Pancreas (tissue), 10 donors: Measurements from ENCODE around the gene PRR7. TPM values are rescaled to one million over a fixed set of nuclear protein-coding genes. Genes with fewer than 3 reads are reported as not detected.
A peak's percentile ranks its signal among the peaks of the same experiment; 100 is the strongest.

Experiments used
- ATAC-seq, 4 donors: fragments of 200-7000 bp; cut with Tn5 transposase; one replicate each; pipeline versions ENCODE4 v1.8.0 to v1.9.1; 2020; ENCODE audit warnings: mild to moderate bottlenecking in 4 of 4, moderate library complexity in 4 of 4
- DNase-seq, 6 donors: peaks; one replicate each; pipeline ENCODE4 v3.0.0-alpha.2; 2020
- FAIRE-seq: peaks from 2 replicates; lab custom pipeline; 2012; peaks lifted over from hg19 to GRCh38; lab: Jason Lieb, UNC
- H3K27ac ChIP-seq, 4 donors: fragments of 200-600 bp; sonication (generic); 1 replicate in 3 of 4; 2 replicates in 1 of 4; pipeline versions ENCODE4 v1.5.0 to v1.8.0; 2020
- H3K27me3 ChIP-seq, 4 donors: fragments of 200-600 bp; one replicate each; pipeline ENCODE4 v1.8.0; 2021
- H3K36me3 ChIP-seq, 3 donors: fragments of 200-600 bp; sonication (generic) in 1 of 3; one replicate each; pipeline versions ENCODE4 v1.5.0 to v1.8.0; 2020 to 2021
- H3K4me1 ChIP-seq, 3 donors: fragments of 200-600 bp; one replicate each; pipeline ENCODE4 v1.8.0; 2021
- H3K4me3 ChIP-seq, 4 donors: fragments of 200-600 bp; sonication (generic) in 2 of 4; one replicate each; pipeline versions ENCODE4 v1.5.0 to v1.8.0; 2020 to 2021
- H3K9me3 ChIP-seq, 4 donors: fragments of 200-600 bp; one replicate each; pipeline ENCODE4 v1.8.0; 2021
- WGBS, 2 donors: extraction: QIAGEN DNeasy Blood & Tissue Kit; methylation state at CpG; one replicate each; pipeline ENCODE4 v1.1.7; 2013; 5-methylcytosine and 5-hydroxymethylcytosine counted together
- intact Hi-C, 3 donors: fragments of 100-400 bp; cut with DNase I; formaldehyde crosslinking; loops; one replicate each; pipeline versions ENCODE4 v1.11.1 to v1.14.2; 2022
- polyA plus RNA-seq, 2 donors: library from polyadenylated mRNA; stranded (reverse); fragments of 200-250 nt; gene quantifications; one replicate each; pipeline ENCODE4 v1.2.3, GENCODE V29; 2013
- total RNA-seq, 6 donors: library from RNA; stranded (reverse); fragmentation: NEBNext Ultra II Directional in 4 of 6; extraction: Animal tissue kit (Norgen Biotek cat#: 25700) in 4 of 6; gene quantifications; one replicate each; pipeline versions ENCODE4 v1.2.1 to v1.2.4, GENCODE V29; 2021 to 2023
- TF ChIP-seq, protein P1 (sequence below), 4 donors: fragments of 200-600 bp; sonication (generic) in 3 of 4; IDR thresholded peaks; one replicate each; pipeline versions ENCODE4 v1.5.0 to v1.8.0; 2021; ENCODE audit warnings: antibody characterized with exemption in 4 of 4
- donor health status: healthy with polysubstance abuse.
- donor health status: DM: no; HTN: no; CAD: no; lungs with moderate emphysema.
- donor health status: DM: no; HTN: no; CAD: no.
- donor health status: control.
- donor health status: control.
- donor health status: Bipolar disorder and iron deficiency.
- donor health status: DM: yes; HTN: yes; CAD: no.
- donor health status: DM: no; HTN: no; CAD: no.
- donor health status: DM: no; HTN: no; CAD: no.
- donor health status: DM: yes; HTN: yes; CAD: no.

The PRR7 gene
- total and polyA plus RNA-seq, 8 donors, result 1.7 to 3.5 (median 2.7) TPM

DNA sequence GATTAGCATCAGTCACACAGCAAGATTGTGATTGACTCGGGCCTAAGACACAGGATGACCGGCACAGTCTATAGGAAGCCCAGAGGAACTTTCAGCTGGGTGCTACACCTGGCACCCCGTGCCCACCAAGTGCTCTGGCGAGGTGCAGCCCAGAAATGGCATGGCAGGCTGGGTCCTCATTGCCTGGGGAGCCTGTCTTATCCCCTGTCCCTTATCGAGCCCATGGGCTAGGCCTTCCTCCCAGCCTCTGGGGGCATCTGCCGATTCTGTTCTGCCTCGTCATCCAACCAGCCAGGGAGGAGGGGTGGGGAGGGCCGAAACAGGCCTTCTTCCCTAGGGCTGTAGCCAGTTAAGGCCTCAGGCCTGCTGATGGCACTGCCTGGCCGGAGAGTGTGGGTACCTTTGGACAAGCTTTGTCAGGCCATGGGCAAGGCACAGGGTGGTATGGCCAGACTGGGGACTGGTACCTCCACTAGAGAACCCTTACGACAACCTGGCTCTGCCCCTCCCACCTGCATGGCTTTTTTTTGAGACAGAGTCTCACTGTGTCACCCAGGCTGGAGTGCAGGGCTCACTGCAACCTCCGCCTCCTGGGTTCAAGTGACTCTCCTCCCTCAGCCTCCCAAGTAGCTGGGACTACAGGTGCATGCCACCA, 18.6 kb upstream of the PRR7 start:
- ATAC-seq, result no peak
- no peak overlapping the region for H3K27ac ChIP-seq

DNA sequence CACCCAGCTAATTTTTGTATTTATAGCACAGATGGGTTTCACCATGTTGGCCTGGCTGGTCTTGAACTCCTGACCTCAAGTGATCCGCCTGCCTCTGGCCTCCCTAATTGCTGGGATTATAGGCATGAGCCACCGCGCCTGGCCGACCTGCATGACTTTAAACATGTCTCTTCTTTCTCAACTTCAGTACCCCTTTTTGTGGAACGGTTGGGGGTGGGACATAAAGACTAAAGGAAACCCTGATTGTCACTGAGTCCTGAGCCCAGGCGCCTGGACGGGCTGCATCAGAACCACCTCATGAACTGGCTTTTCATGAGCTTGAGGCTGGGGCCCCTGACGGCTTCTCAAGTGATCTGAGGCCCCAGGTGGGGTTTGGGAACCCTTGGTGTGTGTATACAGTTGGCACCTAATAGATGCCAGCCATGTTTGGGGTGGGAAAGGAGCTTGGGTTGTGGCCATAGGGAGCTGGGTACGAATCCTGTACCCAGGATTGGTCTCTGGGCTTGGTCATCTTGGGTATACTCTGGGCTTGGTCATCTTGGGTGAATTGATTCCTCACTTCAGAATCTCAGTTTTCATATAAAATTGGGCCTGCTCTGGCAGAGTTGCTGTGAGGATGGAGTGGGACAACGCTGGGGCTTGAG, 17.9 kb upstream of the PRR7 start:
- Histone ChIP-seq H3K4me1 (peaks cover 0 to 13% (median 4%) of the 10 kb centered on the region in 3 donors), H3K9me3 (no peaks in the 10 kb centered on the region), H3K4me3 (peak overlapping the region in 1 of 4 donors; percentile 86), H3K27ac (peak overlapping the region in 2 of 4 donors; percentile 30 to 35), H3K27me3 (no peaks in the 10 kb centered on the region), H3K36me3 (peaks cover 2 to 16% (median 7%) of the 10 kb centered on the region in 3 donors)
- TF ChIP-seq, protein P1, sequence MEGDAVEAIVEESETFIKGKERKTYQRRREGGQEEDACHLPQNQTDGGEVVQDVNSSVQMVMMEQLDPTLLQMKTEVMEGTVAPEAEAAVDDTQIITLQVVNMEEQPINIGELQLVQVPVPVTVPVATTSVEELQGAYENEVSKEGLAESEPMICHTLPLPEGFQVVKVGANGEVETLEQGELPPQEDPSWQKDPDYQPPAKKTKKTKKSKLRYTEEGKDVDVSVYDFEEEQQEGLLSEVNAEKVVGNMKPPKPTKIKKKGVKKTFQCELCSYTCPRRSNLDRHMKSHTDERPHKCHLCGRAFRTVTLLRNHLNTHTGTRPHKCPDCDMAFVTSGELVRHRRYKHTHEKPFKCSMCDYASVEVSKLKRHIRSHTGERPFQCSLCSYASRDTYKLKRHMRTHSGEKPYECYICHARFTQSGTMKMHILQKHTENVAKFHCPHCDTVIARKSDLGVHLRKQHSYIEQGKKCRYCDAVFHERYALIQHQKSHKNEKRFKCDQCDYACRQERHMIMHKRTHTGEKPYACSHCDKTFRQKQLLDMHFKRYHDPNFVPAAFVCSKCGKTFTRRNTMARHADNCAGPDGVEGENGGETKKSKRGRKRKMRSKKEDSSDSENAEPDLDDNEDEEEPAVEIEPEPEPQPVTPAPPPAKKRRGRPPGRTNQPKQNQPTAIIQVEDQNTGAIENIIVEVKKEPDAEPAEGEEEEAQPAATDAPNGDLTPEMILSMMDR (IDR thresholded peaks at IDR 0.05), result no peak
- ATAC-seq (no peak), FAIRE-seq (no peak), DNase-seq (no peak)
- intact Hi-C loops, result no loop called here
- 86 to 87% methylated on average over 10 of the region's 10 CpGs for WGBS, 2 donors

More for the DNA sequence above, 18.6 kb upstream of the PRR7 start:
- FAIRE-seq (no peak), DNase-seq (peak in 2 of 6 donors; percentile 43 to 56)
- intact Hi-C loops, result no loop called here
- H3K36me3 ChIP-seq, result peaks cover 2 to 9% (median 4%) of the 10 kb centered on the region in 3 donors
- peaks cover 0 to 13% (median 4%) of the 10 kb centered on the region in 3 donors for H3K4me1 ChIP-seq
- peak overlapping the region in 1 of 4 donors; percentile 86 for H3K4me3 ChIP-seq
- 80 to 85% methylated on average over 11 of the region's 11 CpGs for WGBS, 2 donors
- no peaks in the 10 kb centered on the region for H3K9me3 ChIP-seq
- H3K27me3 ChIP-seq, result no peaks in the 10 kb centered on the region
- TF ChIP-seq, protein P1 (IDR thresholded peaks at IDR 0.05), result no peak

DNA sequence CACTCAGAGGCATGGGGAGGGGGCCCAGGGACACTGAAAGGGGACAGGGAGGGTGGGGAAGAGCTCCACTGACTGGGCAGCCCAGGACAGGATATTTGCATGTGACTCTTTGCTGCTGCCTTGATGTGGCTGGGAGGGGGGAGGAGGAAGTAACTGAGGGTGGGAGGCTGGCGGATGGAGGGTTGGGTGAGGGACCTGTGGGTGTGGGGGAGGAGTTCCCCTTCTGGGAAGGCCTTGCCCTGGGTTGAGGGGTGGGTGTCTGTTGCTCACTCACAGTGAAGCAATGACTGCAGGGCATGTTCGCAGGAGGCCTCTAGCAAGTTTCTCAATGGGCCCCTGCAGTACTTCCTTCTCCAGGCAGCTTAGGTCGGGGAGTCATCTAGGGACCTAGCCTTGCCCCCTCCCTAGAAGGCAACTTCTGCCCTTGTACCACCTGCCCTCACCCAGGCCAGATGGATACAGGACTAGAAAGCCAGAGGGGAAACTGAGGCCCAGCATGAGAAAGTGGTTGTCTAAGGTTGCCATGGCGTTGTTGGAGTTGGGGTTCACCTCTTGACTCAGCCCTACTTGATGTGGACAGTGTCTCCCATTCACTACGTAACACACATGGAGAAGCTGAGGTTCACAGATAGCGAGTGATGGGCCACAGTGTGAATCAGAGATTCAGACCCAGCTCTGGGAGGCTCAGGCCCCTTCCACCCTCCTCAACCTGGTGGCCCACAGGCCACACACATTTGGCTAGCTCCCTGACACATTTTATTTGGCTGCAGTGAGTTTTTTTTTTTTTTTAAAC, 17.2 kb upstream of the PRR7 start:
- Histone ChIP-seq H3K9me3 (no peaks in the 10 kb centered on the region), H3K4me1 (peaks cover 0 to 13% (median 4%) of the 10 kb centered on the region in 3 donors), H3K36me3 (peaks cover 2 to 23% (median 9%) of the 10 kb centered on the region in 3 donors), H3K4me3 (no peak overlapping the region), H3K27ac (peak overlapping the region in 2 of 4 donors; percentile 30 to 35), H3K27me3 (no peaks in the 10 kb centered on the region)
- ATAC-seq (no peak), FAIRE-seq (no peak), DNase-seq (peak in 1 of 6 donors; percentile 70)
- intact Hi-C loops, result no loop called here
- TF ChIP-seq, protein P1 (IDR thresholded peaks at IDR 0.05), result no peak
- 93 to 94% methylated on average over 6 of the region's 6 CpGs for WGBS, 2 donors

DNA sequence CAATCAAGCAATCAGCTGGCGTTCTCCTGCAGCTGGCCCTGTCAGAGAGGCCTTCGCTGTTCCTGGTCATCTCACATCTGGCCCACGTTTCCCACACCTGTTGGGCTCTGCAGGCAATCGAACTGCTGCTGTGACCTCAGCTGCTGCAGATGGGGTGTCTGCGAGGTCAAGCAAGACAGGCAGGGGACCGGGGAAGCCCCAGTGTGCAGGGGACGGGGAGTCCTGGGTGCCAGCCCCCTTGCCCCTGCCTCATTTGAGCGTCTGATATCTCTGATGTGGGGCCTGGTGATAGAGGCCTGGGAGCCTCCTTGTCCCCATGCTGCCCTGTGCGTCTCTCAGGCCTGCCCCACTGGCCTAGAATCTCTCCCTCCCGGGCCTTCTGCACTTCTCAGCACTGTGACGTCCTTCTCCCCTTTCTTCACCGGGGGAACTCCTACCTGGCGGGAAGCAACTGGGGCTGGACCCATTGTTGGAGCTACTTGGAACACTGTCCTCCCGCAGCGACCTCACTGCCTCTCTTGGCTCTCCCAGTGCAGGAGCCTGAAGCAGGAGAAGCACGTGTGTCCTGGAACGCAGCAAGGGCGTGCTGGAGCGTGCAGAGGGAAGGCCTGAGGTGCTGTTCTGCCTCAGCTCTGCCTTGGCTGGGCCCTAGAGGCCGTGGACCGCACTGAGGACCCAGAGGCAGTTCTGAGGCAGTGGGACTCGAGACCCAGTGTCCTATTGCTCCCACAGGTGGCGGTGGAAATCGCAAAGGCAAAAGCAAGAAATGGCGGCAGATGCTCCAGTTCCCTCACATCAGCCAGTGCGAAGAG, 16.3 kb upstream of the PRR7 start:
- WGBS, 2 donors, result 91 to 93% methylated on average over 26 of the region's 26 CpGs
- no peaks in the 10 kb centered on the region for H3K9me3 ChIP-seq
- TF ChIP-seq, protein P1 (IDR thresholded peaks at IDR 0.05), result no peak
- intact Hi-C loops, result no loop called here
- H3K4me1 ChIP-seq, result peaks cover 0 to 11% (median 4%) of the 10 kb centered on the region in 3 donors
- ATAC-seq (no peak), FAIRE-seq (no peak), DNase-seq (peak in 2 of 6 donors; percentile 24 to 55)
- no peak overlapping the region for H3K27ac ChIP-seq
- peaks cover 2 to 30% (median 9%) of the 10 kb centered on the region in 3 donors for H3K36me3 ChIP-seq
- H3K4me3 ChIP-seq, result no peak overlapping the region
- H3K27me3 ChIP-seq, result no peaks in the 10 kb centered on the region
